Measurements from ENCODE around the gene NFIB. TPM values are rescaled to one million over a fixed set of nuclear protein-coding genes. Genes with fewer than 3 reads are reported as not detected.

The NFIB gene
- total RNA-seq, 4 donors from 2014 or later: 61.0 to 68.3 (median 65.4) TPM

- Histone ChIP-seq H3K9me3 (no peaks in the 10 kb centered on the region), H3K27ac (no peak overlapping the region), H3K4me1 (peaks cover 11 to 95% (median 29%) of the 10 kb centered on the region in 3 donors), H3K4me3 (no peak overlapping the region), H3K27me3 (no peaks in the 10 kb centered on the region), H3K36me3 (no peaks in the 10 kb centered on the region)
- no peak for TF ChIP-seq CTCF (IDR thresholded peaks at IDR 0.05)
- no peak for TF ChIP-seq POLR2AphosphoS5 (IDR thresholded peaks at IDR 0.05)
- no peak for TF ChIP-seq POLR2A (IDR thresholded peaks at IDR 0.05)
- no peak for TF ChIP-seq EP300 (IDR thresholded peaks at IDR 0.05)
- ATAC-seq: no peak
- 70 to 93% methylated on average over 3 of the region's 3 CpGs for WGBS, 2 donors (ENCODE audit: low coverage in 1 of 2)
Observed at GRCh38 chr9:14279671-14280070, 34.3 kb downstream of the NFIB start.

- 35 to 79% methylated on average over 2 to 5 of the region's 5 CpGs for WGBS, 2 donors (ENCODE audit: low coverage in 1 of 2)
- peak overlapping the region in 1 of 4 donors; percentile 42 for H3K27ac ChIP-seq
Observed at GRCh38 chr9:14278291-14278721, 35.6 kb downstream of the NFIB start.

GRCh38 chr9:14277761-14278160, 36.2 kb downstream of the NFIB start:
- TF ChIP-seq POLR2A (IDR thresholded peaks at IDR 0.05) (no peak), POLR2AphosphoS5 (IDR thresholded peaks at IDR 0.05) (no peak), EP300 (IDR thresholded peaks at IDR 0.05) (no peak), CTCF (IDR thresholded peaks at IDR 0.05) (no peak)
- no peak for ATAC-seq
- WGBS, 2 donors (ENCODE audit: low coverage in 1 of 2): 81 to 86% methylated on average over 2 to 3 of the region's 3 CpGs
- H3K36me3 ChIP-seq: no peaks in the 10 kb centered on the region
- H3K27me3 ChIP-seq: no peaks in the 10 kb centered on the region
- H3K9me3 ChIP-seq: no peaks in the 10 kb centered on the region
- H3K4me1 ChIP-seq: peaks cover 22 to 100% (median 43%) of the 10 kb centered on the region in 3 donors
- H3K4me3 ChIP-seq: no peak overlapping the region
- H3K27ac ChIP-seq: peak overlapping the region in 2 of 4 donors; percentile 22 to 42

More at GRCh38 chr9:14278291-14278721, 35.6 kb downstream of the NFIB start:
- no peak for ATAC-seq
- Histone ChIP-seq H3K27me3 (no peaks in the 10 kb centered on the region), H3K4me1 (peaks cover 18 to 100% (median 38%) of the 10 kb centered on the region in 3 donors), H3K36me3 (no peaks in the 10 kb centered on the region), H3K4me3 (no peak overlapping the region), H3K9me3 (no peaks in the 10 kb centered on the region)
- TF ChIP-seq CTCF (IDR thresholded peaks at IDR 0.05): no peak
- no peak for TF ChIP-seq POLR2A (IDR thresholded peaks at IDR 0.05)
- no peak for TF ChIP-seq EP300 (IDR thresholded peaks at IDR 0.05)
- TF ChIP-seq POLR2AphosphoS5 (IDR thresholded peaks at IDR 0.05): no peak

- WGBS, 2 donors (ENCODE audit: low coverage in 1 of 2): 13 to 20% methylated on average over 6 to 8 of the region's 8 CpGs
- H3K27ac ChIP-seq: peak overlapping the region in 2 of 4 donors; percentile 22 to 42
- ATAC-seq: peak; percentile 16
- H3K9me3 ChIP-seq: no peaks in the 10 kb centered on the region
- peaks cover 23 to 100% (median 40%) of the 10 kb centered on the region in 3 donors for H3K4me1 ChIP-seq
- no peak overlapping the region for H3K4me3 ChIP-seq
- H3K36me3 ChIP-seq: no peaks in the 10 kb centered on the region
- no peaks in the 10 kb centered on the region for H3K27me3 ChIP-seq
- TF ChIP-seq POLR2AphosphoS5 (IDR thresholded peaks at IDR 0.05) (peak; percentile 56), CTCF (IDR thresholded peaks at IDR 0.05) (no peak)
Observed at GRCh38 chr9:14277244-14277643, 36.7 kb downstream of the NFIB start.

GRCh38 chr9:14275331-14275730, 38.6 kb downstream of the NFIB start:
- Histone ChIP-seq H3K4me3 (no peak overlapping the region), H3K4me1 (peaks cover 30 to 100% (median 33%) of the 10 kb centered on the region in 3 donors)
- WGBS, 2 donors (ENCODE audit: low coverage in 1 of 2): 87 to 92% methylated on average over 4 to 5 of the region's 5 CpGs

More at GRCh38 chr9:14275331-14275730, 38.6 kb downstream of the NFIB start:
- Histone ChIP-seq H3K27ac (peak overlapping the region in 2 of 4 donors; percentile 58 to 62), H3K36me3 (no peaks in the 10 kb centered on the region), H3K9me3 (no peaks in the 10 kb centered on the region), H3K27me3 (no peaks in the 10 kb centered on the region)
- no peak for ATAC-seq
- TF ChIP-seq POLR2AphosphoS5 (IDR thresholded peaks at IDR 0.05) (no peak), CTCF (IDR thresholded peaks at IDR 0.05) (no peak), POLR2A (IDR thresholded peaks at IDR 0.05) (no peak)

All from gastroesophageal sphincter (tissue), 4 donors.